NOMO-1 (cell line): Measurements from ENCODE around the gene RBMY1B.
"Not testable (repeated sequence)": the region's sequence is repeated elsewhere in the genome, so short reads cannot be mapped to it uniquely, and the experiment has no call there.

ENCODE experiments used
- DNase-seq, 2 experiments: peaks; one replicate each; lab custom pipeline; 2025; ENCODE audit not compliant: unreplicated experiment in 2 of 2; lab: John Stamatoyannopoulos, UW

Gene RBMY1B

DNA sequence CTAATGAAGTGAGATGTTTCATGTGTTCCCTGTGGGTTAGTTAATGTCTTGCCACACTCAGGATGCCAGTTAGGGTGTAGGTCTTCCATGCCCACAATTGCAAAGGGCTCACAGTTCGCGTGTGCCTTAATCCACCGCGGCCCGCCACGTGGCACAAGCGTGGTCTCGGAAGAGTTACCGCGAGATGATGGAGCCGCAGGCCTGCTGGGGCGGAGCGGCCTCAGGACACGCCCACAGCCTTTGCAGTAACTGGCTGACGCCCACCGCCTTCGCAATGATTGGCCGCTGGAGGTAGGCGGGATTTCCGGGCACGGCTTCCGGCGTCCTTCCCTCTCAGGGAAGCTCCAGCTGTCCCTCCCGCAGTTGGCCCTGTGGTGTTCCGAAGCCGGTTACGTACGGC lies at the start of gene RBMY1B:
Gene RBMY1B (plus strand): TSS at position 301 of the 400 bp plus-strand sequence. CDS start 2,013 bp downstream, outside the sequence.
- not testable (repeated sequence) for DNase-seq

DNA sequence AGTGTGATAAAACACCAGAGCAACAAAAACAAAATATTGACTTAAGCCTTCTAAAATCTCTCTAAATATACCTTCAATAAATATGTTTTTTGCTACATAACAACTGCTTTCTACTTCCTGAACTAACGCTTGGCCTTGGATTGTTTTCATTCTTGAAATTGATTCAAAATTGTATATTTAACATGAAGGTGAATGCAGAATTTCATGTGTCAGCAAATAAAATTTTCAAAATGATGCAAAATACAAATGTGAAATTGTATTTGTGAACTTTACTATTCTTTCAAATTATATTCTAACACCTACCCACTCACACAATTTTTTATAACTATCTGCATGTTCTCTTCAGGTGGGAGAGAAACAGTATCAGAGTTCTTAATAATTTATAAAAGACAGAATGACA lies 48.2 kb upstream of the RBMY1B start:
- not testable (repeated sequence) for DNase-seq

- no peak for DNase-seq
These were observed 28.2 kb upstream of the RBMY1B start for GRCh38 chrY:21482967-21483366.

DNA sequence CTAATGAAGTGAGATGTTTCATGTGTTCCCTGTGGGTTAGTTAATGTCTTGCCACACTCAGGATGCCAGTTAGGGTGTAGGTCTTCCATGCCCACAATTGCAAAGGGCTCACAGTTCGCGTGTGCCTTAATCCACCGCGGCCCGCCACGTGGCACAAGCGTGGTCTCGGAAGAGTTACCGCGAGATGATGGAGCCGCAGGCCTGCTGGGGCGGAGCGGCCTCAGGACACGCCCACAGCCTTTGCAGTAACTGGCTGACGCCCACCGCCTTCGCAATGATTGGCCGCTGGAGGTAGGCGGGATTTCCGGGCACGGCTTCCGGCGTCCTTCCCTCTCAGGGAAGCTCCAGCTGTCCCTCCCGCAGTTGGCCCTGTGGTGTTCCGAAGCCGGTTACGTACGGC lies 23.4 kb downstream of the RBMY1B start, which contains the start of gene RBMY1A1:
Gene RBMY1A1 (plus strand): TSS at position 301 of the 400 bp plus-strand sequence. CDS start 2,013 bp downstream, outside the sequence.
- not testable (repeated sequence) for DNase-seq

DNA sequence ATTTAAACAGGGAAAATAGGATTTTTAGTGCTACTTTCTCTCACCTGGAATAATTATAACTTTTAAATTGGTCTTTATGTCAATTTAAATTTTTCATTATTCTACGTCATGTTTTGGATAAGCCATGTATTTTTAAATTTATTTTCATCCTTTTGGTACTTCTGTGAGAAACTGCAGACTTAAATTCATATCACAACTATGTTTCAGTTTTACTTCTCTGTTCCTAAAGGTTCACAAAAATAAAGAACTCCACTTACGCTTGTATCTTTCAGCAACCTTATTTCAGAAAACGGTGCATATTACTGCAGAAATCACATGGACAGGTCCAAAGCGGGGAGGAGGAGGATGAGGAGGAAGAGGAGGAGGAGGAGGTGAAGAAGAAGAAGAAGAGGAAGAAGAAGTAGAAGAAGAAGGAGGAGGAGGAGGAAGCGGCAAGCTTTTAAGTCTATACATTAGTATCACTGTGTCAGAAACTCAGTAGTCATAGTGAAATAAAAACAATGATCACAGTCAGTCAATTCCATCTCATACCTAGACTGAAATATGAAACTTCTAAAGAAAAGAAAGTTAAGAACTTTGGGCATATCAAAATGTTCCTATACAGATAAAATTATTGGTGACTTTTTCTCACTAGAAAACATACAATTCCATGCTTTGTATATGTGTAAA lies 48.3 kb downstream of the RBMY1B start:
- DNase-seq: not testable (repeated sequence)
